Measurements from ENCODE around the gene IKBKE.

IKBKE gene

GRCh38 chr1:206497774-206498173, 27.5 kb downstream of the IKBKE start:
- no peak for FAIRE-seq

- FAIRE-seq, result no peak
Measured at GRCh38 chr1:206498685-206499084, 28.4 kb downstream of the IKBKE start.

GRCh38 chr1:206500046-206500445, 29.8 kb downstream of the IKBKE start:
- FAIRE-seq, result no peak

- FAIRE-seq, result no peak
Measured at GRCh38 chr1:206501881-206502280, 31.6 kb downstream of the IKBKE start.

- no peak for FAIRE-seq
Measured at GRCh38 chr1:206502403-206502802, 32.1 kb downstream of the IKBKE start.

GRCh38 chr1:206502812-206503211, 32.5 kb downstream of the IKBKE start:
- FAIRE-seq, result no peak

- no peak for FAIRE-seq
Measured at GRCh38 chr1:206503591-206504362, 33.5 kb downstream of the IKBKE start.

- no peak for FAIRE-seq
Measured at GRCh38 chr1:206504363-206504713, 34.1 kb downstream of the IKBKE start.

- no peak for FAIRE-seq
Measured at GRCh38 chr1:206505702-206506355, 35.6 kb downstream of the IKBKE start.

GRCh38 chr1:206506405-206507283, 36.4 kb downstream of the IKBKE start:
- no peak for FAIRE-seq

- FAIRE-seq, result no peak
Measured at GRCh38 chr1:206507284-206508129, 37.2 kb downstream of the IKBKE start, which contains the start of gene RASSF5. TSS of gene RASSF5 (plus strand) at chr1:206507531. CDS start at chr1:206507603, 72 bp downstream.

- FAIRE-seq, result no peak
Measured at GRCh38 chr1:206508130-206508889, 38.0 kb downstream of the IKBKE start.

GRCh38 chr1:206508956-206509355, 38.7 kb downstream of the IKBKE start:
- no peak for FAIRE-seq

GRCh38 chr1:206509612-206510257, 39.5 kb downstream of the IKBKE start:
- FAIRE-seq, result no peak

GRCh38 chr1:206510371-206510770, 40.1 kb downstream of the IKBKE start:
- no peak for FAIRE-seq

GRCh38 chr1:206511362-206512057, 41.2 kb downstream of the IKBKE start:
- FAIRE-seq, result no peak

- FAIRE-seq, result no peak
Measured at GRCh38 chr1:206512058-206512850, 42.0 kb downstream of the IKBKE start.

GRCh38 chr1:206512851-206513180, 42.5 kb downstream of the IKBKE start:
- FAIRE-seq, result no peak

- FAIRE-seq, result no peak
Measured at GRCh38 chr1:206513312-206514111, 43.2 kb downstream of the IKBKE start.
